Stimulated activated memory B cell treated with anti-CD40 and anti-IgM and Interleukin-4, amounts not matched to agents 10 μg/mL and 1 μg/mL and 100 μg/mL, for 72 hours (primary cell): Measurements from ENCODE around the gene FRG1.
"Not testable (repeated sequence)": the region's sequence is repeated elsewhere in the genome, so short reads cannot be mapped to it uniquely, and the experiment has no call there.

Experiments used
- ATAC-seq: fragments of 150-1000 bp; cut with Tn5 transposase; 2 replicates; pipeline ENCODE4 v1.10.0; 2021
- H3K27ac Mint-ChIP-seq: one replicate; pipeline ENCODE4 v1.8.0; 2022; ENCODE audit warnings: mild to moderate bottlenecking, mixed read lengths
- H3K27me3 Mint-ChIP-seq: one replicate; pipeline ENCODE4 v1.8.0; 2022; ENCODE audit warnings: mixed read lengths
- H3K36me3 Mint-ChIP-seq: one replicate; pipeline ENCODE4 v1.8.0; 2022; ENCODE audit warnings: mixed read lengths
- H3K4me1 Mint-ChIP-seq: one replicate; pipeline ENCODE4 v1.8.0; 2022; ENCODE audit warnings: mixed read lengths
- H3K4me3 Mint-ChIP-seq: one replicate; pipeline ENCODE4 v1.8.0; 2022; ENCODE audit warnings: mild to moderate bottlenecking, moderate library complexity, mixed read lengths
- H3K9me3 Mint-ChIP-seq: one replicate; pipeline ENCODE4 v1.8.0; 2022; ENCODE audit warnings: mixed read lengths

The FRG1 gene

GRCh38 chr4:189940178-189941004 is at the start of gene FRG1:
Gene FRG1 (plus strand): TSS chr4:189940872. CDS start chr4:189941010, 138 bp downstream.
- H3K36me3 Mint-ChIP-seq, result peaks cover 30% of the 10 kb centered on the region
- peaks cover 47% of the 10 kb centered on the region for H3K4me1 Mint-ChIP-seq

GRCh38 chr4:189897667-189898066 is 43.0 kb upstream of the FRG1 start:
- peaks cover 11% of the 10 kb centered on the region for H3K9me3 Mint-ChIP-seq
- H3K27ac Mint-ChIP-seq, result no peak overlapping the region
- no peaks in the 10 kb centered on the region for H3K27me3 Mint-ChIP-seq
- ATAC-seq, result no peak
- peaks cover 11% of the 10 kb centered on the region for H3K36me3 Mint-ChIP-seq
- H3K4me1 Mint-ChIP-seq, result no peaks in the 10 kb centered on the region
- no peak overlapping the region for H3K4me3 Mint-ChIP-seq

More at GRCh38 chr4:189940178-189941004, at the start of gene FRG1:
- peaks cover 9% of the 10 kb centered on the region for H3K9me3 Mint-ChIP-seq
- ATAC-seq, result peak; percentile 100
- peak within 1 kb of the TSS; percentile 95 for H3K27ac Mint-ChIP-seq
- H3K4me3 Mint-ChIP-seq, result peak within 1 kb of the TSS; percentile 89
- no peaks in the 10 kb centered on the region for H3K27me3 Mint-ChIP-seq

DNA sequence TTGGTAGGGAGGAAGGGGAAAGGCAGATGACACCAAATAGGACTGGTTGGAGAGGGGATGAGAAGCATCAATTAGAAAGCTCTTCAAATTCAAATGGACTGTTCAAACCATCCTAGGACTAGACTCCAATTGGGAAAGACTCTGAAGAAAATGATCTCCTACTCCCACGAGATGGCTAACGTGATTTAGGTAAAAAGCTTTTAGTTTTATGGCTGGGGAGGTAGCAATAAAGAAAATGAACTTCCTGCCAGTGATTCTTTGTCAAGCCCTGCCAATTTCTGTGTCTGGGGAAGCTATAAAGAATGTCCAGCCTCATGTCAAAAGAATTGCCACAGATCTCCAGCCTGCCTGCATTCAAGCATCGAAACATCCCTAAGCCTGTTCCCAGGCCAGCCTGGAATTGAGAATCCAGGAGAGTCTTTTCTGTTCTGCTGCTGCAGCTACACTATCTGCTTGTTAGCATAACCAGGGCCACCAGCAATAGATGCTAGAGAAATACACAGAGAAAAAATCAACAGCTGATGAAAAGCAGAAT is 41.1 kb upstream of the FRG1 start:
- H3K4me3 Mint-ChIP-seq, H3K27me3 Mint-ChIP-seq, H3K4me1 Mint-ChIP-seq, ATAC-seq, H3K27ac Mint-ChIP-seq: not testable (repeated sequence)
- peaks cover 11% of the 10 kb centered on the region for H3K36me3 Mint-ChIP-seq
- H3K9me3 Mint-ChIP-seq, result peaks cover 11% of the 10 kb centered on the region

- not testable (repeated sequence) for H3K4me1 Mint-ChIP-seq, ATAC-seq, H3K27me3 Mint-ChIP-seq, H3K9me3 Mint-ChIP-seq, H3K4me3 Mint-ChIP-seq, H3K27ac Mint-ChIP-seq, H3K36me3 Mint-ChIP-seq
Observed at GRCh38 chr4:189904420-189905027, 36.1 kb upstream of the FRG1 start.

DNA sequence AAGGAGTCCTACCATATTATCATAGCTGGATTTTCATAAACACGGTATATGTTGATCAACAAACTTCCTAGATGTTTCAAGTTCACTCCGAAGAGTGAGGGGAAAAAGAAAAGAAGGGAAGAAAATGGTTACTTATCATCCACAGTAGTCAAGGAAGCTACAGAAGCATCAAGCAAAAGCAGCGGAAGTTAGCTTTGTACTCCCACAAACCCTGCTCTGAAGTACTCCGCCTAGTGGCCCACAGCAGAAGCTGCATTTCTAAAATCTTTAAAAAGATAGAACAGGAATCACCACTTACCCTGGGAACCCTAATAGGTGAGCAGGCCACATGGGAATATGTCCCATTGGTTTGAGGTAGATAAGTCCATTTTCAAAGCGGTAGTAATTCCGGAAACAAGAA is 28.5 kb upstream of the FRG1 start:
- Mint-ChIP-seq H3K9me3 (peaks cover 6% of the 10 kb centered on the region), H3K27ac (no peak overlapping the region), H3K36me3 (peaks cover 26% of the 10 kb centered on the region), H3K4me1 (no peaks in the 10 kb centered on the region), H3K4me3 (no peak overlapping the region), H3K27me3 (no peaks in the 10 kb centered on the region)
- no peak for ATAC-seq

DNA sequence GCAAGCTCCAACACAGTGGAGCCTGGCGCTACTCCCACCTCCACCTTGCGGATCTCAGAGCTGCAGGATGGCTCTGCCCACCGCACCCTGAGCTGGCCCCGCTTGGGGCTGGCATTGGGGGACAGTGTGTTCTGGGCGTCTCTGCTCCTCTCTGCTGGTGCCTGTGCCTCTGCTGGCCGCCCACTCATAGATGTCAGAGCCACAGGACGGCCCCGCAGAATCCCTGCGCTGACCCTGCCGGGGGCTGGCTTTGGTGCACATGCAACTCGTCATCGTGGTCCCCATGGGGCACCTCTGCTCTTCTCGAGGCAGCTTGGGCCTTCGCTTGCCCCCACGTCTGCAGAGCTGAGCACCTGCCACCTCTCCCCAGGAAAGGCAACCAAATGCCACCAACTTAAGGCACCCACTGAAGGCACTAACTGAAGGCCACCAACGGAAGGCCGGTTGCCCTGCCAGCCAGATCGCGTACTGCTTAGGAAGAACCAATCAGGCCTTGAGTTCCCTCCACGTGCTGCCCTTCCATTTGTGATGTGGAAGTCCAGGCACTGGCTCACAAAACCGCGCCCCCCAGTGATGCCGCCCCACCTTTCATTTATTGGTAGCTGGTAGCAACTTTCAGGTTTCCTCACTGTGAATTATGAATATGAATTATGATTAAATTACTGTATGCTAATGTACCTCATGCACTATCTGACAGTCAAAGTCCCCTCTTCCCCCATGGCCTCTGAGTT is 23.3 kb upstream of the FRG1 start:
- Mint-ChIP-seq H3K36me3 (peaks cover 53% of the 10 kb centered on the region), H3K4me1 (no peaks in the 10 kb centered on the region), H3K9me3 (peaks cover 15% of the 10 kb centered on the region), H3K27ac (no peak overlapping the region), H3K4me3 (no peak overlapping the region), H3K27me3 (no peaks in the 10 kb centered on the region)
- ATAC-seq, result no peak

GRCh38 chr4:189921058-189921457 is 19.6 kb upstream of the FRG1 start:
- Mint-ChIP-seq H3K27me3 (no peaks in the 10 kb centered on the region), H3K27ac (no peak overlapping the region), H3K36me3 (peaks cover 70% of the 10 kb centered on the region), H3K9me3 (peaks cover 22% of the 10 kb centered on the region), H3K4me1 (no peaks in the 10 kb centered on the region), H3K4me3 (no peak overlapping the region)
- ATAC-seq, result no peak

DNA sequence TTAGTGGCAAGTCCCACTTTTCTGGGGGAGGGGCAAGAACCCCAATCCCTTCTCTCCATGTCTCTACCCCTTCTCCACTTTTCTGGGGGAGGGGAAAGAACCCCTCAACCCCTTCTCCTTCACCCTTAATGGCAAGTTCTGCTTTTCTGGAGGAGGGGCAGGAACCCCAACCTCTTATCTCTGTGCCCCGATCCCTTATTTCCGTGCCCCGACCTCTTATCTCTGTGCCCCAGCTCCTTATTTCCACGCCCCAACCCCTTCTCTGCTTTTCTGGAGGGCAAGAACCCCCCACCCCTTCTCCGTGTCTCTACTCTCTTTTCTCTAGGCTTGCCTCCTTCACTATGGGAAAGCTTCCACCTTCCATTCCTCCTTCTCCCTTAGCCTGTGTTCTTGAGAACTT is 13.9 kb upstream of the FRG1 start:
- ATAC-seq, H3K27ac Mint-ChIP-seq: not testable (repeated sequence)

GRCh38 chr4:189941005-189941450 is 356 bp downstream of the FRG1 start:
- H3K36me3 Mint-ChIP-seq, result peaks cover 37% of the 10 kb centered on the region
- H3K4me1 Mint-ChIP-seq, result peaks cover 54% of the 10 kb centered on the region
- H3K27ac Mint-ChIP-seq, result peak overlapping the region; percentile 95
- H3K27me3 Mint-ChIP-seq, result no peaks in the 10 kb centered on the region
- H3K9me3 Mint-ChIP-seq, result peaks cover 9% of the 10 kb centered on the region
- ATAC-seq, result no peak
- peak overlapping the region; percentile 89 for H3K4me3 Mint-ChIP-seq

More for the DNA sequence above, 13.9 kb upstream of the FRG1 start:
- not testable (repeated sequence) for H3K4me3 Mint-ChIP-seq, H3K4me1 Mint-ChIP-seq, H3K27me3 Mint-ChIP-seq
- Mint-ChIP-seq H3K9me3 (peaks cover 19% of the 10 kb centered on the region), H3K36me3 (peaks cover 84% of the 10 kb centered on the region)

DNA sequence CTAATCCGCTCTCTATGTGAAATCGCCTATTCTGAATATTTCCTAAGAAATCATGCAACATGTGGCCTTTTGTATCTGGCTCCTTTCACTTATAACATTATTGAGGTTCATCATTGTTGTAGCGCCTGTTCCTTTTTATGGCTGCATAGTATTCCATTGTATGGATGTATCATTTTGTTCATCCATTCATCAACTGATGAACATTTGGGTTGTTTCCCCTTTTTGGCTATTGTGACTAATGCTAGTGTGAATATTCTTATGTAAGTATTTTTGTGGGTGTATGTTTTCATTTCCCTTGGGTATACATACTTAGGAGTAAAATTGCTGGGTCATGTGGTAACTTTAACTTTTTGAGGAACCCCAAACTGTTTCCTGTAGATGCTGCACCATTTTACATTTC is 1.7 kb downstream of the FRG1 start:
- peaks cover 40% of the 10 kb centered on the region for H3K36me3 Mint-ChIP-seq
- H3K4me3 Mint-ChIP-seq, result peak overlapping the region; percentile 50
- not testable (repeated sequence) for ATAC-seq, H3K27me3 Mint-ChIP-seq, H3K27ac Mint-ChIP-seq, H3K9me3 Mint-ChIP-seq
- peaks cover 65% of the 10 kb centered on the region for H3K4me1 Mint-ChIP-seq

GRCh38 chr4:189944077-189944476 is 3.4 kb downstream of the FRG1 start:
- H3K4me1 Mint-ChIP-seq, result peaks cover 70% of the 10 kb centered on the region
- not testable (repeated sequence) for H3K27ac Mint-ChIP-seq, H3K27me3 Mint-ChIP-seq, H3K9me3 Mint-ChIP-seq, H3K4me3 Mint-ChIP-seq, ATAC-seq
- peaks cover 55% of the 10 kb centered on the region for H3K36me3 Mint-ChIP-seq

- H3K9me3 Mint-ChIP-seq, H3K4me3 Mint-ChIP-seq, H3K27ac Mint-ChIP-seq, H3K27me3 Mint-ChIP-seq, ATAC-seq: not testable (repeated sequence)
- peaks cover 64% of the 10 kb centered on the region for H3K36me3 Mint-ChIP-seq
- peaks cover 58% of the 10 kb centered on the region for H3K4me1 Mint-ChIP-seq
Observed at GRCh38 chr4:189946906-189947305, 6.2 kb downstream of the FRG1 start.

GRCh38 chr4:189948486-189948885 is 7.8 kb downstream of the FRG1 start:
- not testable (repeated sequence) for H3K27ac Mint-ChIP-seq, H3K9me3 Mint-ChIP-seq, ATAC-seq, H3K4me3 Mint-ChIP-seq, H3K27me3 Mint-ChIP-seq
- Mint-ChIP-seq H3K4me1 (peaks cover 45% of the 10 kb centered on the region), H3K36me3 (peaks cover 59% of the 10 kb centered on the region)

DNA sequence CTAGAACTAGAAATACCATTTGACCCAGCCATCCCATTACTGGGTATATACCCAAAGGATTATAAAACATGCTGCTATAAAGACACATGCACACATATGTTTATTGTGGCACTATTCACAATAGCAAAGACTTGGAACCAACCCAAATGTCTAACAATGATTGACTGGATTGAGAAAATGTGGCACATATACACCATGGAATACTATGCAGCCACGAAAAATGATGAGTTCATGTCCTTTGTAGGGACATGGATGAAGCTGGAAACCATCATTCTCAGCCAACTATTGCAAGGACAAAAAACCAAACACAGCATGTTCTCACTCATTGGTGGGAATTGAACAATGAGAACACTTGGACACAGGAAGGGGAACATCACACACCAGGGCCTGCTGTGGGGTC is 28.6 kb downstream of the FRG1 start:
- ATAC-seq, result not testable (repeated sequence)

DNA sequence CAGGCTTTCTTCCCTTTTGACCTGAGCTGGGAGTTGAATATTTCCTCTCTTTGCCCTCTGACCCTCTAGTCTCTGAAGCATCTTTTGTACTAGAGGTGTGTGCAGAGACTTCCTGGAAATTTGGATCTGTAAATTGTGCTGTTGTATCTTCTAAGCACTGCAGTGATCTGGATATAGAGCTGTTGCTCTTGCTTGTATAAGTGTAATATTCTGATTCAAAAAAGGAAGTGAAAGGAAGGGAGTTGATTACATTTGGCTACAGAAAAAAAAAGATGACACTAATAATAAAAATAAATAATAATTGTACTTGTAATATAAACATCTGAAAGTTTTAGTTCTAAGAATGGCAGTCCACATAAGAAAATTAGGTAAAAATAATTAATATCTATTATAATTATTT is 33.0 kb downstream of the FRG1 start:
- H3K27ac Mint-ChIP-seq, result no peak overlapping the region
- H3K27me3 Mint-ChIP-seq, result no peaks in the 10 kb centered on the region
- peaks cover 3% of the 10 kb centered on the region for H3K9me3 Mint-ChIP-seq
- no peak for ATAC-seq
- H3K4me1 Mint-ChIP-seq, result no peaks in the 10 kb centered on the region
- H3K36me3 Mint-ChIP-seq, result no peaks in the 10 kb centered on the region
- no peak overlapping the region for H3K4me3 Mint-ChIP-seq

More for the DNA sequence above, 28.6 kb downstream of the FRG1 start:
- peaks cover 13% of the 10 kb centered on the region for H3K9me3 Mint-ChIP-seq
- not testable (repeated sequence) for H3K36me3 Mint-ChIP-seq, H3K27ac Mint-ChIP-seq, H3K27me3 Mint-ChIP-seq, H3K4me3 Mint-ChIP-seq, H3K4me1 Mint-ChIP-seq
